CD4-positive, alpha-beta memory T cell (primary cell): ENCODE data around the gene FAM168A. TPM values are rescaled to one million over a fixed set of nuclear protein-coding genes. Genes with fewer than 3 reads are reported as not detected.

Experiments
- CTCF ChIA-PET: fragments of 350-600 bp; sonication (Branson Sonifier 250); formaldehyde crosslinking; loops from one replicate; lab custom pipeline; 2021; ENCODE audit warnings: inconsistent platforms; ENCODE audit not compliant: partially characterized antibody; lab: Charles Lee
- POLR2A ChIA-PET: fragments of 350-600 bp; sonication (Branson Sonifier 250); formaldehyde crosslinking; loops from one replicate; lab custom pipeline; 2021; ENCODE audit not compliant: partially characterized antibody; lab: Charles Lee
- DNase-seq, 5 donors: peaks; one replicate each; pipeline versions ENCODE4 v3.0.0 to v3.0.0-alpha.2; 2020 to 2022; ENCODE audit warnings: mixed read lengths in 1 of 5
- H3K27ac ChIP-seq: one replicate; pipeline ENCODE4 v1.7.0; 2013; ENCODE audit warnings: low read depth, low read length
- H3K27me3 ChIP-seq: 2 replicates; pipeline ENCODE4 v1.7.0; 2013; ENCODE audit warnings: mild to moderate bottlenecking, low read length, moderate library complexity; ENCODE audit not compliant: insufficient read depth
- H3K36me3 ChIP-seq: 2 replicates; pipeline ENCODE4 v1.7.0; 2013; ENCODE audit warnings: mild to moderate bottlenecking, low read length, moderate library complexity; ENCODE audit not compliant: insufficient read depth
- H3K4me1 ChIP-seq: 2 replicates; pipeline ENCODE4 v1.7.0; 2013; ENCODE audit warnings: mild to moderate bottlenecking, low read length, moderate library complexity; ENCODE audit not compliant: insufficient read depth
- H3K4me3 ChIP-seq, 2 donors: one replicate each; pipeline ENCODE4 v1.7.0; 2013; ENCODE audit warnings: low read length in 2 of 2, mild to moderate bottlenecking in 1 of 2
- H3K9me3 ChIP-seq, 2 donors: one replicate each; pipeline ENCODE4 v1.7.0; 2013; ENCODE audit warnings: low read length in 2 of 2, control low read depth in 1 of 2; ENCODE audit not compliant: control insufficient read depth in 1 of 2
- H3K27ac Mint-ChIP-seq, 7 donors: one replicate each; pipeline ENCODE4 v1.8.0; 2020 to 2021; ENCODE audit warnings: mixed read lengths in 7 of 7, mild to moderate bottlenecking in 6 of 7, inconsistent platforms in 3 of 7, moderate library complexity in 3 of 7
- H3K27me3 Mint-ChIP-seq, 2 donors: one replicate each; pipeline ENCODE4 v1.8.0; 2020 to 2021; ENCODE audit warnings: mixed read lengths in 2 of 2
- H3K36me3 Mint-ChIP-seq, 2 donors: one replicate each; pipeline ENCODE4 v1.8.0; 2020 to 2021; ENCODE audit warnings: mixed read lengths in 2 of 2, inconsistent platforms in 1 of 2, mild to moderate bottlenecking in 1 of 2
- H3K4me1 Mint-ChIP-seq, 4 donors: one replicate each; pipeline ENCODE4 v1.8.0; 2020 to 2021; ENCODE audit warnings: mixed read lengths in 4 of 4, mild to moderate bottlenecking in 1 of 4
- H3K4me3 Mint-ChIP-seq, 8 donors: one replicate each; pipeline ENCODE4 v1.8.0; 2020 to 2021; ENCODE audit warnings: mixed read lengths in 8 of 8, mild to moderate bottlenecking in 7 of 8, moderate library complexity in 6 of 8, inconsistent platforms in 3 of 8
- H3K9me3 Mint-ChIP-seq, 8 donors: one replicate each; pipeline ENCODE4 v1.8.0; 2020 to 2021; ENCODE audit warnings: mixed read lengths in 8 of 8, mild to moderate bottlenecking in 5 of 8, inconsistent platforms in 3 of 8, moderate library complexity in 1 of 8
- intact Hi-C: fragments of 100-400 bp; cut with micrococcal nuclease; formaldehyde crosslinking; loops from one replicate; pipeline ENCODE4 v1.15.1; 2023
- polyA plus RNA-seq, 2 donors: library from polyadenylated mRNA; unstranded; fragments of 300-500 nt; fragmentation: Illumina TruSeq; gene quantifications; one replicate each; pipeline ENCODE4 v1.2.3, GENCODE V29; 2021
- total RNA-seq, 2 experiments: library from RNA; stranded (reverse); gene quantifications; one replicate each; pipeline ENCODE4 v1.2.3, GENCODE V29; 2021

The FAM168A gene
- total and polyA plus RNA-seq, 4 experiments from 2014 or later = 0.61 to 22.7 (median 12.7) TPM

DNA sequence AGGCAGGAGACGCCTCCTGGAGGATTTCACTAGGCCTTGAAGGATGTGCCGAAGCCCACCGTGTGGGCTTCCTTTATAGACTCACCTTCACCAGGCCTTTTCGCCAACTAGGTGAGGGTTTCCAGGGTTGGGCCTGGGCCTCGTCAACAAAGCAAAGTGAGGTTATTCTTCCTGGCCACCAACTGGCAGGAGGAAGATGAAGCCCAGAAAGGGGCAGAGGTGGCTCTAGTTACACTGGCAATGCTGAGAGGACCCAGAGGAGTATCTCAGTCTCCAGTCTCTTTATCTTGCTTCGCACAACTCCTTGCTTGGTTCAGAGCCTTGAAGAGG, 222.1 kb downstream of the FAM168A start:
- intact Hi-C loops = loop anchor here (1.0 to 2.0 kb wide), 5 partner anchors 9 to 223 kb away; partner anchors contain the start of gene FAM168A
- H3K27ac Mint-ChIP-seq = peak overlapping the region; percentile 88 to 94 (median 93)
- peak overlapping the region; percentile 69 to 94 (median 85) for H3K4me3 Mint-ChIP-seq
- Histone ChIP-seq H3K9me3 (no peaks in the 10 kb centered on the region), H3K27ac (peak overlapping the region; percentile 89), H3K36me3 (no peaks in the 10 kb centered on the region), H3K4me3 (peak overlapping the region in 1 of 2 donors; percentile 86), H3K4me1 (peaks cover 46% of the 10 kb centered on the region), H3K27me3 (no peaks in the 10 kb centered on the region)
- H3K27me3 Mint-ChIP-seq = no peaks in the 10 kb centered on the region
- ChIA-PET CTCF (interaction anchor here (1.0 to 2.4 kb wide), 2 partner anchors 9 to 10 kb away, joined by 3 to 10 read pairs; no protein-coding TSS in a partner anchor), POLR2A (interaction anchor here (0.7 to 3.9 kb wide), 2 partner anchors 10 to 12 kb away, joined by 4 to 31 read pairs; no protein-coding TSS in a partner anchor)
- H3K4me1 Mint-ChIP-seq = peaks cover 20 to 49% (median 33%) of the 10 kb centered on the region in 4 donors
- DNase-seq = no peak
- H3K9me3 Mint-ChIP-seq = no peaks in the 10 kb centered on the region
- peaks cover 0 to 7% of the 10 kb centered on the region in 2 donors for H3K36me3 Mint-ChIP-seq

DNA sequence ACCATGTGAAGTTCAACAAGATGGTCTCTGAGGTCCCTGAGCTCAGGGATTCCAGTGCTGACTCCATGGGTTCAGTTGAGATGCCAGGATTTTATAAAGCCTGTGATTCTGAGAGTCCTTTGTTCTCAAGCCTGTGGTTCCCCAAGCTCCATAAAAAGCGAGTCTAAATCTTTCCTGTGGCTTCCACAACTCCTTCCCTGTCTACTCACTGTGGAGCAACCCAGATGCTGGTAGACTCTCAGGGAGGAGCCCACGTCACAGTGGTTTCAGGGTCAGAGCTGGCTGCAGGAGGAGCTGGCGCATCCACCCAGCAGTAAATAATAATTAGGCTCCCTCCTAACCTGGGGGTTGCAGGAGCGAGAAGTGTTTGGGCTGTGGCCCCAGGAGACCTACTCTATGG, 223.8 kb downstream of the FAM168A start:
- H3K36me3 ChIP-seq = no peaks in the 10 kb centered on the region
- Mint-ChIP-seq H3K27ac (peak overlapping the region in 3 of 7 donors; percentile 15 to 88 (median 35)), H3K4me1 (peaks cover 18 to 33% (median 25%) of the 10 kb centered on the region in 4 donors), H3K4me3 (no peak overlapping the region), H3K9me3 (no peaks in the 10 kb centered on the region), H3K27me3 (no peaks in the 10 kb centered on the region), H3K36me3 (peaks cover 0 to 5% of the 10 kb centered on the region in 2 donors)
- peaks cover 29% of the 10 kb centered on the region for H3K4me1 ChIP-seq
- no peaks in the 10 kb centered on the region for H3K9me3 ChIP-seq
- intact Hi-C loops = no loop called here
- peak in 1 of 5 donors; percentile 5 for DNase-seq
- H3K27me3 ChIP-seq = no peaks in the 10 kb centered on the region
- H3K27ac ChIP-seq = no peak overlapping the region
- H3K4me3 ChIP-seq = no peak overlapping the region
- ChIA-PET CTCF (interaction anchor here (0.7 to 6.3 kb wide), 6 partner anchors 8 to 23 kb away, joined by 3 to 43 read pairs (median 5); no protein-coding TSS in a partner anchor), POLR2A (interaction anchor here (0.5 to 3.9 kb wide), 2 partner anchors 9 to 554 kb away, joined by 3 to 31 read pairs; no protein-coding TSS in a partner anchor)

- peaks cover 0 to 5% of the 10 kb centered on the region in 2 donors for H3K36me3 Mint-ChIP-seq
- peaks cover 9 to 25% (median 18%) of the 10 kb centered on the region in 4 donors for H3K4me1 Mint-ChIP-seq
- DNase-seq = no peak
- H3K27me3 Mint-ChIP-seq = no peaks in the 10 kb centered on the region
- Histone ChIP-seq H3K4me1 (peaks cover 23% of the 10 kb centered on the region), H3K36me3 (no peaks in the 10 kb centered on the region), H3K4me3 (no peak overlapping the region), H3K27ac (no peak overlapping the region), H3K9me3 (no peaks in the 10 kb centered on the region), H3K27me3 (no peaks in the 10 kb centered on the region)
- POLR2A ChIA-PET = no interaction called here
- H3K4me3 Mint-ChIP-seq = peak overlapping the region in 1 of 8 donors; percentile 35
- intact Hi-C loops = no loop called here
- H3K27ac Mint-ChIP-seq = peak overlapping the region in 1 of 7 donors; percentile 13
- no peaks in the 10 kb centered on the region for H3K9me3 Mint-ChIP-seq
- CTCF ChIA-PET = interaction anchor here (6.3 kb wide), 1 partner anchor 21 kb away, joined by 43 read pairs; no protein-coding TSS in a partner anchor
These were observed 225.4 kb downstream of the FAM168A start for GRCh38 chr11:73372375-73372993.

GRCh38 chr11:73367482-73368024, 230.4 kb downstream of the FAM168A start:
- Mint-ChIP-seq H3K36me3 (no peaks in the 10 kb centered on the region), H3K4me3 (peak overlapping the region in 4 of 8 donors; percentile 22 to 59 (median 39)), H3K27ac (peak overlapping the region; percentile 81 to 97 (median 96)), H3K4me1 (peaks cover 12 to 42% (median 21%) of the 10 kb centered on the region in 4 donors), H3K27me3 (no peaks in the 10 kb centered on the region), H3K9me3 (peaks cover 0 to 3% (median 0%) of the 10 kb centered on the region in 8 donors)
- no peaks in the 10 kb centered on the region for H3K9me3 ChIP-seq
- H3K36me3 ChIP-seq = no peaks in the 10 kb centered on the region
- H3K4me1 ChIP-seq = peaks cover 35% of the 10 kb centered on the region
- CTCF ChIA-PET = interaction anchor here (1.0 to 10.5 kb wide), 3 partner anchors 10 to 61 kb away, joined by 3 to 125 read pairs (median 4); no protein-coding TSS in a partner anchor
- no peak overlapping the region for H3K27ac ChIP-seq
- H3K4me3 ChIP-seq = no peak overlapping the region
- DNase-seq = peak in 1 of 5 donors; percentile 39
- intact Hi-C loops = no loop called here
- POLR2A ChIA-PET = interaction anchor here (1.9 to 2.4 kb wide), 2 partner anchors 16 to 17 kb away, joined by 6 to 9 read pairs; no protein-coding TSS in a partner anchor
- H3K27me3 ChIP-seq = no peaks in the 10 kb centered on the region

GRCh38 chr11:73366953-73367352, 231.0 kb downstream of the FAM168A start:
- Mint-ChIP-seq H3K27ac (peak overlapping the region; percentile 81 to 97 (median 96)), H3K36me3 (no peaks in the 10 kb centered on the region), H3K4me1 (peaks cover 12 to 42% (median 21%) of the 10 kb centered on the region in 4 donors), H3K9me3 (peaks cover 0 to 3% (median 0%) of the 10 kb centered on the region in 8 donors), H3K4me3 (peak overlapping the region in 5 of 8 donors; percentile 21 to 59 (median 46)), H3K27me3 (no peaks in the 10 kb centered on the region)
- Histone ChIP-seq H3K27ac (peak overlapping the region; percentile 67), H3K9me3 (no peaks in the 10 kb centered on the region), H3K36me3 (no peaks in the 10 kb centered on the region), H3K4me3 (no peak overlapping the region), H3K4me1 (peaks cover 35% of the 10 kb centered on the region), H3K27me3 (no peaks in the 10 kb centered on the region)
- DNase-seq = no peak
- CTCF ChIA-PET = interaction anchor here (1.0 to 10.5 kb wide), 5 partner anchors 8 to 60 kb away, joined by 3 to 125 read pairs (median 4); no protein-coding TSS in a partner anchor
- POLR2A ChIA-PET = interaction anchor here (0.8 to 3.3 kb wide), 4 partner anchors 9 to 18 kb away, joined by 3 to 31 read pairs (median 8); partner anchors contain the start of gene RELT
- intact Hi-C loops = loop anchor here (1.0 kb wide), 1 partner anchor 9 kb away; the partner anchor contains the start of gene RELT

DNA sequence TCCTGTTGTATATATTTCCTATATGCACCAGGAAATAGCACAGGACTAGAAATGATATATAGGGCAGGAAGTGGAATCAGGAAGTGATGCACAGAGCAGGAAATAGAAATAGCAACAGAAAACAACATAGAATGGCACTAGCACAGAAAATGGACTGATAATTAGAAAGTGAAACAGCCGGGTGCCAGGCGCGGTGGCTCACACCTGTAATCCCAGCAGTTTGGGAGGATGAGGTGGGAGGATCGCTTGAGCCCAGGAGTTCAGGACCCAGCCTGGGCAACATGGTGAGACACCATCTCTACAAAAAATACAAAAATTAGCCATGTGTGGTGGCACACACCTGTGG, 231.7 kb downstream of the FAM168A start:
- peak overlapping the region; percentile 67 for H3K27ac ChIP-seq
- H3K4me1 ChIP-seq = peaks cover 35% of the 10 kb centered on the region
- H3K36me3 ChIP-seq = no peaks in the 10 kb centered on the region
- Mint-ChIP-seq H3K36me3 (no peaks in the 10 kb centered on the region), H3K27me3 (no peaks in the 10 kb centered on the region), H3K9me3 (peaks cover 0 to 3% (median 0%) of the 10 kb centered on the region in 8 donors), H3K4me1 (peaks cover 12 to 42% (median 24%) of the 10 kb centered on the region in 4 donors), H3K4me3 (peak overlapping the region; percentile 21 to 83 (median 71)), H3K27ac (peak overlapping the region; percentile 81 to 97 (median 96))
- no peaks in the 10 kb centered on the region for H3K27me3 ChIP-seq
- no peaks in the 10 kb centered on the region for H3K9me3 ChIP-seq
- peak; percentile 43 to 77 (median 64) for DNase-seq
- POLR2A ChIA-PET = interaction anchor here (0.8 to 3.3 kb wide), 5 partner anchors 10 to 232 kb away, joined by 3 to 31 read pairs (median 6); partner anchors contain the start of genes FAM168A and RELT
- H3K4me3 ChIP-seq = peak overlapping the region in 1 of 2 donors; percentile 16
- CTCF ChIA-PET = interaction anchor here (1.2 to 10.5 kb wide), 7 partner anchors 8 to 61 kb away, joined by 3 to 125 read pairs (median 4); no protein-coding TSS in a partner anchor
- intact Hi-C loops = loop anchor here (1.0 kb wide), 1 partner anchor 10 kb away; the partner anchor contains the start of gene RELT
